SH-SY5Y (cell line): ENCODE measurements around the gene AAR2.

Source experiments
- GATA2 ChIP-seq: IDR thresholded peaks from 2 replicates; pipeline ENCODE4 v1.6.1; 2011; ENCODE audit warnings: mild to moderate bottlenecking, low read depth, low read length
- GATA3 ChIP-seq: IDR thresholded peaks from 2 replicates; pipeline ENCODE4 v1.6.1; 2011; ENCODE audit warnings: low read depth, mild to moderate bottlenecking, low read length, moderate library complexity

DNA sequence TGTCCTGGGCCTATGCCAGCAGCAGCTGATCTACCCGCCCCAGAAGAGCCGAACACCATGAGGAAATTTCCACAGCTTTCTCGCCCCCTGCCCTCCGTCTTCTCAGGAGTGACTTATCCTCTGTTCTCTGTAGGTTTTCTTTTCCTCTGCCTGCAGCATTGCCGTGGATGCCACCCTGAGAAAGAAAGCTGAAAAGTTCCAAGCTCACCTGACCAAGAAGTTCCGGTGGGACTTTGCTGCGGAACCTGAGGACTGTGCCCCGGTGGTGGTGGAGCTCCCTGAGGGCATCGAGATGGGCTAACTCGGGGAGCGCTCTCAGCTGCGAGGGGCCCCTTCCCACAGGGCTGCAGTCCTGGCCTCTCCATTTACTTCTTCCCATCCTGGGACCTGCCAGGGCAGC lies 19.2 kb downstream of the AAR2 start:
- TF ChIP-seq GATA3 (no peak), GATA2 (no peak)
